Raji (cell line): Measurements from ENCODE around the gene DACH2.

Source experiments
- POLR2A ChIP-seq: IDR thresholded peaks from 2 replicates; pipeline ENCODE4 v1.6.1; 2011; ENCODE audit warnings: low read depth, low read length, control low read depth; ENCODE audit not compliant: insufficient read depth

Gene DACH2

GRCh38 chrX:86210772-86211171, 62.5 kb downstream of the DACH2 start:
- TF ChIP-seq POLR2A = no peak

GRCh38 chrX:86215260-86215659, 67.0 kb downstream of the DACH2 start:
- no peak for TF ChIP-seq POLR2A

- no peak for TF ChIP-seq POLR2A
Observed at GRCh38 chrX:86237482-86237881, 89.2 kb downstream of the DACH2 start.

GRCh38 chrX:86241547-86241946, 93.3 kb downstream of the DACH2 start:
- TF ChIP-seq POLR2A = no peak

DNA sequence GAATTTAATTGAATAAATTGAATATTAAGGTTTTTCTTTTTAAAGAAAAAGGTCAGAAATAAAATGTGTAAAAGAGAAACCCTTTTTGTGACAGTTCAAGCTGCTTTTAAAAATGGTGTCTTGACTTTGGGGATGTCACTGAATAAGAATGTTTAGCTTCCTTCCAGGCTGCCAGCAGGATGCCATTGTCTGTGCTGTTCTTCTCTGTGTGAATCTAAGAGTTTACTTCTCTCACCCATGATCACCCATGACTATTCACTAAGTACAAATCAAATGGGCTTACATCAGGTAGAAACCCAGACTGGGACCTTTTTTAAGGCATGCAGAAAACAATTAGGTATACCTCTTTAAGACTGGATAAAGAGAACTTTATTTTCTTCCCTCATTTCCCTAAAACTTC, 115.3 kb downstream of the DACH2 start:
- TF ChIP-seq POLR2A = no peak

GRCh38 chrX:86295293-86295692, 147.0 kb downstream of the DACH2 start:
- no peak for TF ChIP-seq POLR2A

DNA sequence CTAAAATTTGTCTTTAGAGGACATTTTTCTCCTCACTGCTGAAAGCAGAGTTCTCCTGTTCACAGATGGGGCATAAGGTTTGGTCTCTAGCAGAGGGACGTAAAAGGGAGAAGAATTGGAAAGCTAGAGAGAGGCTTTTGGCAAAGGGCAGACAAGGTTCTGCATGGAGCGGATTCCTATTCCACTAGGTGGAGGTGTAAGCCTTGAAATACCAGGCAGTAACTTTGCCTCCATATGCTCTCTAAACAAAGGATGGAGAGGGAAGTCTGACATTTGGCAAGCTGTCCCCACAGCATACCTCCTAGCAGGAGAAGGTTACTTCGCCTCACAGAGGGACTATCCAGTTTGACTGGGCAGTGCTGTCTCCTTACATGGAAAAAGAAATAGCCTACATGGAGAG, 174.7 kb downstream of the DACH2 start:
- no peak for TF ChIP-seq POLR2A

- no peak for TF ChIP-seq POLR2A
Observed at GRCh38 chrX:86329174-86329573, 180.9 kb downstream of the DACH2 start.

- TF ChIP-seq POLR2A = no peak
Observed at GRCh38 chrX:86348669-86349068, 200.4 kb downstream of the DACH2 start.

- TF ChIP-seq POLR2A = no peak
Observed at GRCh38 chrX:86349115-86349514, 200.9 kb downstream of the DACH2 start.

- no peak for TF ChIP-seq POLR2A
Observed at GRCh38 chrX:86369847-86370630, 221.8 kb downstream of the DACH2 start.

- TF ChIP-seq POLR2A = no peak
Observed at GRCh38 chrX:86370927-86371326, 222.7 kb downstream of the DACH2 start.

DNA sequence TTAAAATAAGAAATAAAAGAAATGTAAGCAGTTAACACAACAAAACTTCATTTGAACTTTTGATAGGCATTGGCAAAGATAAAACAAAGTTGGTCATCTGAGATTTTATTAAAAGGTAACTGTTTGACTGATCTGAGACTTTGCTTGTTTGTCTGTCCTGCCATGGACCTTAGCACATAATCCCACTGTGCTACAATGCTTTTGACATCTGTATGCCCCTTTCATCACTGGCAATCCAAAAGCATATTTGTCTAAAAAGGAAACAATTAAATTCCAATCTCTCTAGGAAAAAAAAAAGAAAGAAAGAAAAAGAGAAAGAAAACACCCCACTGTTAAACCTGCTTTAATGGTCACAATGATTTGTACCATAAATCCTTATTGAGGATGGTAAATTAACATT, 231.0 kb downstream of the DACH2 start:
- no peak for TF ChIP-seq POLR2A

- TF ChIP-seq POLR2A = no peak
Observed at GRCh38 chrX:86383681-86384540, 235.7 kb downstream of the DACH2 start.

GRCh38 chrX:86407371-86407770, 259.1 kb downstream of the DACH2 start:
- no peak for TF ChIP-seq POLR2A

DNA sequence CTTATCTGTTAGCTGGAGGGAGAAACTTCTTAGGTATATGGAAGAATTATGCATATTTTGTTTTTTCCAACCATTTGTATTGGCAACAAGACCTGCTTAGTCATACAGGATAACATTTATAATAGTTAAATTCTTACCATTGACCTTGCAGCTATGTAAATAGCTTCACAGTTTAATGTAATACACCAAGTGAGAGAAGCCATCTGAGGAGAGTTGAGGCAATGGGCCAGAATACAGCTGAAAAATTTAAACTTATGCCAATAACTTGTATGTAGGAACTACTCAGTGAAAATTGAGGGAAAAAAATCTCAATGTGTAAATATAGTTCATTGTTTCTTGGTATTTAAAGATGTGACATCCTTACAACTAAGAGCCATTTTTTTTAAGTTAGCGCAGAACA, 273.5 kb downstream of the DACH2 start:
- no peak for TF ChIP-seq POLR2A
